ENCODE data around the gene NUDT8. TPM values are rescaled to one million over a fixed set of nuclear protein-coding genes. Genes with fewer than 3 reads are reported as not detected.

The NUDT8 gene
- total RNA-seq, 1 donor from 2014 or later, result 5.8 TPM

- Mint-ChIP-seq H3K27ac (ENCODE audit: unreplicated experiment) (no peak overlapping the region), H3K4me1 (ENCODE audit: low read depth, unreplicated experiment) (no peaks in the 10 kb centered on the region), H3K36me3 (ENCODE audit: unreplicated experiment) (no peaks in the 10 kb centered on the region), H3K27me3 (ENCODE audit: unreplicated experiment) (peaks cover 3% of the 10 kb centered on the region), H3K4me3 (ENCODE audit: unreplicated experiment) (no peak overlapping the region), H3K9me3 (ENCODE audit: unreplicated experiment) (no peaks in the 10 kb centered on the region)
- no peak for TF ChIP-seq CTCF (IDR thresholded peaks at IDR 0.05; ENCODE audit: partially characterized antibody, unreplicated experiment)
- no peak for DNase-seq
Observed at GRCh38 chr11:67657300-67657699, 27.6 kb upstream of the NUDT8 start.

GRCh38 chr11:67656278-67656922, 26.7 kb upstream of the NUDT8 start:
- no peaks in the 10 kb centered on the region for H3K9me3 Mint-ChIP-seq (ENCODE audit: unreplicated experiment)
- H3K36me3 Mint-ChIP-seq (ENCODE audit: unreplicated experiment), result no peaks in the 10 kb centered on the region
- DNase-seq, result no peak
- no peak for TF ChIP-seq CTCF (IDR thresholded peaks at IDR 0.05; ENCODE audit: partially characterized antibody, unreplicated experiment)
- H3K4me1 Mint-ChIP-seq (ENCODE audit: low read depth, unreplicated experiment), result no peaks in the 10 kb centered on the region
- H3K4me3 Mint-ChIP-seq (ENCODE audit: unreplicated experiment), result no peak overlapping the region
- peaks cover 3% of the 10 kb centered on the region for H3K27me3 Mint-ChIP-seq (ENCODE audit: unreplicated experiment)
- no peak overlapping the region for H3K27ac Mint-ChIP-seq (ENCODE audit: unreplicated experiment)

DNA sequence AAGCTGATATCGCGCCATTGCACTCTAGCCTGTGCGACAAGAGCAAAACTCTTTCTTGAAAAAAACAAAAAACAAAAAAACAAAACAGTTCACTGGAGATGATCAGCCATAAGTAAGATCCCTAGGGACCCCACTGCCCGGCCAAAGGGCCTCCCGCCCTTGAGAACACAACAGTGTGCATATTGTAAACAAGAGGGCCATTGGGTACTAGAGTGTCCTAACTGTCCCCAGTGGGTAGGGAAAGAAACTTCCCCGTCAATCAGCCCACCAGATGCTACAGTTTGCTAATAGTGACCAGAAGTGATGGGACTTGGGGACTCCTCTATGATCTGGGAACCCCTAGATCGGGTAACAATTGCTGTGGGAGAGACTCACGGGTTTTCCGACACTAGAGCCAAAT, 24.5 kb upstream of the NUDT8 start:
- H3K9me3 Mint-ChIP-seq (ENCODE audit: unreplicated experiment), result no peaks in the 10 kb centered on the region
- no peaks in the 10 kb centered on the region for H3K36me3 Mint-ChIP-seq (ENCODE audit: unreplicated experiment)
- no peak overlapping the region for H3K4me3 Mint-ChIP-seq (ENCODE audit: unreplicated experiment)
- no peaks in the 10 kb centered on the region for H3K4me1 Mint-ChIP-seq (ENCODE audit: low read depth, unreplicated experiment)
- DNase-seq, result no peak
- H3K27ac Mint-ChIP-seq (ENCODE audit: unreplicated experiment), result no peak overlapping the region
- no peak for TF ChIP-seq CTCF (IDR thresholded peaks at IDR 0.05; ENCODE audit: partially characterized antibody, unreplicated experiment)
- H3K27me3 Mint-ChIP-seq (ENCODE audit: unreplicated experiment), result peaks cover 2% of the 10 kb centered on the region

DNA sequence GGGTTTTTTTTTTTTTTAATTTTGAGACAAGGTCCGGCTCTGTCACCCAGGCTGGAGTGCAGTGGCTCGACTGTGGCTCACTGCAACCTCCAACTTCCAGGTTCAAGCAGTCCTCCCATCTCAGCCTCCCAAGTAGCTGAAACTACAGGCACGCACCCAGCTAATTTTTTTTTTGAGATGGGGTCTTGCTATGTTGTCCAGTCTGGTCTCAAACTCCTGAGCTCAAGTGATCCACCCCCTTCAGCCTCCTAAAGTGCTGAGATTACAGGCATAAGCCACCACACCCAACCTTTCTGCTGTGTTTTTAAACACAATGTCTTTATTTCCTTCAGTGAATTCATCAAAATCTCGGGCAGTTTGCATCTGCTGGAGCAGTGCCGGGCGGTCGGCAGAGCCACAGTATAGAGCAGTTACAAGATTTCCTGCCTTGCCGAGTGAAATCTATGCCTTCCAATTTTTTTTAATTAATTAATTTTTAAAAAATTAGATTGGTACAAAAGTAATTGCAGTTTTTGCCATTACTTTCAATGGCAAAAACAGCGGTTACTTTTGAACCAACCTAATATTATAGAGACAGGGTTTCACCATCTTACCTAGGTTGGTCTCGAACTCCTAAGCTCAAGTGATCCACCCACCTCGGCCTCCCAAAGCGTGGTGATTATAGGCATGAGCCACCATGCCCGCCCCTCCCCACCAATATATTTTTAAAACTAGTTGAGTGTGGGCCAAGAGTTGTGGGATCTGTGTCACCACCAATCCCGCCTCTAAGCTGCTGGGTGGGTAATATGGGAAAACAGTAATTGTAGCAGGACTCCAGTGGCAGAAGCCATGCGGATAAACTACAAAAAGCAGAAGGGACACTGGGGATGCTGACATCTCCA, 23.5 kb upstream of the NUDT8 start:
- H3K4me1 Mint-ChIP-seq (ENCODE audit: low read depth, unreplicated experiment), result no peaks in the 10 kb centered on the region
- H3K4me3 Mint-ChIP-seq (ENCODE audit: unreplicated experiment), result no peak overlapping the region
- H3K27ac Mint-ChIP-seq (ENCODE audit: unreplicated experiment), result no peak overlapping the region
- H3K9me3 Mint-ChIP-seq (ENCODE audit: unreplicated experiment), result no peaks in the 10 kb centered on the region
- H3K27me3 Mint-ChIP-seq (ENCODE audit: unreplicated experiment), result peaks cover 2% of the 10 kb centered on the region
- no peaks in the 10 kb centered on the region for H3K36me3 Mint-ChIP-seq (ENCODE audit: unreplicated experiment)
- no peak for DNase-seq
- TF ChIP-seq CTCF (IDR thresholded peaks at IDR 0.05; ENCODE audit: partially characterized antibody, unreplicated experiment), result no peak
